ENCODE results near the gene PRKRIP1.

The PRKRIP1 gene

GRCh38 chr7:102396710-102397019 is 502 bp downstream of the PRKRIP1 start:
- H3K9ac ChIP-seq (ENCODE audit: low read length), result peak overlapping the region; percentile 87
- H3K36me3 ChIP-seq (ENCODE audit: low read length), result peaks cover 25% of the 10 kb centered on the region

GRCh38 chr7:102398543-102398942 is 2.4 kb downstream of the PRKRIP1 start:
- peaks cover 53% of the 10 kb centered on the region for H3F3A ChIP-seq (ENCODE audit: insufficient read depth)
- H3K36me3 ChIP-seq (ENCODE audit: low read length), result peaks cover 26% of the 10 kb centered on the region
- no peaks in the 10 kb centered on the region; the same call in 1 of the 2 replicates for H4K20me1 ChIP-seq (ENCODE audit: low read depth, low read length)
- no peak overlapping the region for H3K27ac ChIP-seq (ENCODE audit: low read depth, low read length)
- no peak overlapping the region for H3K9ac ChIP-seq (ENCODE audit: low read length)
- H3K4me3 ChIP-seq (ENCODE audit: insufficient read depth, low read length, poor library complexity, severe bottlenecking), result no peak overlapping the region
- TF ChIP-seq CTCF (IDR thresholded peaks at IDR 0.05; ENCODE audit: insufficient read depth, low read length, poor library complexity, severe bottlenecking) (no peak), EZH2phosphoT487 (conservative IDR thresholded peaks at IDR 0.05; ENCODE audit: low read length) (no peak)
- no peak overlapping the region for H2AFZ ChIP-seq (ENCODE audit: low read depth, low read length, severe bottlenecking)
- no peaks in the 10 kb centered on the region for H3K27me3 ChIP-seq (ENCODE audit: low read length)
- H3K9me3 ChIP-seq (ENCODE audit: insufficient read depth, low read length), result no peaks in the 10 kb centered on the region
- H3K4me2 ChIP-seq (ENCODE audit: low read depth, low read length, poor library complexity, severe bottlenecking), result no peak overlapping the region
- peaks cover 12% of the 10 kb centered on the region for H3K79me2 ChIP-seq (ENCODE audit: insufficient read depth, low read length)
- H3K9me2 ChIP-seq (replicated peaks; ENCODE audit: insufficient read depth, low read length), result no peaks in the 10 kb centered on the region

More at GRCh38 chr7:102396710-102397019, 502 bp downstream of the PRKRIP1 start:
- H3K9me3 ChIP-seq (ENCODE audit: insufficient read depth, low read length), result no peaks in the 10 kb centered on the region
- H3F3A ChIP-seq (ENCODE audit: insufficient read depth), result peaks cover 39% of the 10 kb centered on the region
- H3K4me3 ChIP-seq (ENCODE audit: insufficient read depth, low read length, poor library complexity, severe bottlenecking), result peak overlapping the region; percentile 79
- no peaks in the 10 kb centered on the region for H3K9me2 ChIP-seq (replicated peaks; ENCODE audit: insufficient read depth, low read length)
- no peaks in the 10 kb centered on the region; the same call in 1 of the 2 replicates for H4K20me1 ChIP-seq (ENCODE audit: low read depth, low read length)
- H3K79me2 ChIP-seq (ENCODE audit: insufficient read depth, low read length), result peaks cover 12% of the 10 kb centered on the region
- TF ChIP-seq EZH2phosphoT487 (conservative IDR thresholded peaks at IDR 0.05; ENCODE audit: low read length) (no peak), CTCF (IDR thresholded peaks at IDR 0.05; ENCODE audit: insufficient read depth, low read length, poor library complexity, severe bottlenecking) (no peak)
- H3K27me3 ChIP-seq (ENCODE audit: low read length), result no peaks in the 10 kb centered on the region
- H3K27ac ChIP-seq (ENCODE audit: low read depth, low read length), result peak overlapping the region; percentile 64
- H3K4me2 ChIP-seq (ENCODE audit: low read depth, low read length, poor library complexity, severe bottlenecking), result peak overlapping the region; percentile 71
- no peak overlapping the region for H2AFZ ChIP-seq (ENCODE audit: low read depth, low read length, severe bottlenecking)

GRCh38 chr7:102400360-102400759 is 4.2 kb downstream of the PRKRIP1 start:
- Histone ChIP-seq H3K27me3 (ENCODE audit: low read length) (no peaks in the 10 kb centered on the region), H3K9me2 (replicated peaks; ENCODE audit: insufficient read depth, low read length) (no peaks in the 10 kb centered on the region), H3K27ac (ENCODE audit: low read depth, low read length) (peak overlapping the region; percentile 29), H3K4me2 (ENCODE audit: low read depth, low read length, poor library complexity, severe bottlenecking) (no peak overlapping the region), H2AFZ (ENCODE audit: low read depth, low read length, severe bottlenecking) (no peak overlapping the region), H4K20me1 (ENCODE audit: low read depth, low read length) (no peaks in the 10 kb centered on the region; the same call in 1 of the 2 replicates), H3K79me2 (ENCODE audit: insufficient read depth, low read length) (peaks cover 14% of the 10 kb centered on the region), H3K9ac (ENCODE audit: low read length) (no peak overlapping the region), H3K9me3 (ENCODE audit: insufficient read depth, low read length) (no peaks in the 10 kb centered on the region), H3K36me3 (ENCODE audit: low read length) (peaks cover 29% of the 10 kb centered on the region), H3K4me3 (ENCODE audit: insufficient read depth, low read length, poor library complexity, severe bottlenecking) (no peak overlapping the region), H3F3A (ENCODE audit: insufficient read depth) (peaks cover 46% of the 10 kb centered on the region)
- no peak for TF ChIP-seq EZH2phosphoT487 (conservative IDR thresholded peaks at IDR 0.05; ENCODE audit: low read length)
- TF ChIP-seq CTCF (IDR thresholded peaks at IDR 0.05; ENCODE audit: insufficient read depth, low read length, poor library complexity, severe bottlenecking), result no peak

Data from SU-DHL-6 (cell line).